SU-DHL-6 (cell line): ENCODE data around the gene NMT1.

Experiments used
- H2AFZ ChIP-seq: fragments of 200-600 bp; sonication (generic); 2 replicates; pipeline ENCODE4 v1.6.1; 2014; ENCODE audit warnings: low read depth, mild to moderate bottlenecking, moderate library complexity, mixed read lengths, antibody characterized with exemption, low read length; ENCODE audit not compliant: severe bottlenecking
- H3F3A ChIP-seq: fragments of 200-600 bp; shearing (Covaris generic); 2 replicates; pipeline ENCODE4 v1.6.0; 2016; ENCODE audit warnings: antibody characterized with exemption, mild to moderate bottlenecking; ENCODE audit not compliant: insufficient read depth
- H3K27ac ChIP-seq: fragments of 200-600 bp; sonication (generic); 2 replicates; pipeline ENCODE4 v1.5.1; 2016; ENCODE audit warnings: low read depth, mild to moderate bottlenecking, low read length, moderate library complexity, mixed read lengths
- H3K27me3 ChIP-seq: fragments of 200-600 bp; sonication (generic), shearing (Covaris generic); 2 replicates; pipeline ENCODE4 v1.6.0; 2014; ENCODE audit warnings: mild to moderate bottlenecking, low read length
- H3K36me3 ChIP-seq: fragments of 200-600 bp; sonication (generic); 2 replicates; pipeline ENCODE4 v1.6.1; 2014; ENCODE audit warnings: mild to moderate bottlenecking, low read length, mixed read lengths
- H3K4me2 ChIP-seq: fragments of 300-600, 200-600 bp; shearing (Covaris generic), sonication (generic); 2 replicates; pipeline ENCODE4 v1.6.0; 2014; ENCODE audit warnings: low read length, low read depth, mild to moderate bottlenecking; ENCODE audit not compliant: poor library complexity, severe bottlenecking
- H3K4me3 ChIP-seq: fragments of 200-600 bp; sonication (generic); 2 replicates; pipeline ENCODE4 v1.5.1; 2014; ENCODE audit warnings: antibody characterized with exemption, low read length, mild to moderate bottlenecking, mixed read lengths; ENCODE audit not compliant: insufficient read depth, poor library complexity, severe bottlenecking
- H3K79me2 ChIP-seq: fragments of 200-600 bp; sonication (generic); 2 replicates; pipeline ENCODE4 v1.6.1; 2014; ENCODE audit warnings: mild to moderate bottlenecking, low read length, moderate library complexity; ENCODE audit not compliant: insufficient read depth
- H3K9ac ChIP-seq: fragments of 200-600 bp; sonication (generic); 2 replicates; pipeline ENCODE4 v1.7.0; 2014; ENCODE audit warnings: mild to moderate bottlenecking, low read length
- H3K9me2 ChIP-seq: fragments of 200-600 bp; sonication (generic); replicated peaks from 2 replicates; pipeline ENCODE4 v1.6.1; 2014; ENCODE audit warnings: low read length; ENCODE audit not compliant: insufficient read depth
- H3K9me3 ChIP-seq: fragments of 200-600 bp; sonication (generic); 2 replicates; pipeline ENCODE4 v1.6.1; 2014; ENCODE audit warnings: low read length, mixed read lengths; ENCODE audit not compliant: insufficient read depth
- H4K20me1 ChIP-seq: fragments of 200-600 bp; sonication (generic); 2 replicates; pipeline ENCODE4 v1.6.1; 2014; ENCODE audit warnings: low read depth, mild to moderate bottlenecking, antibody characterized with exemption, low read length, moderate library complexity, mixed read lengths
- EZH2phosphoT487 ChIP-seq: fragments of 200-600 bp; sonication (generic), shearing (Covaris generic); conservative IDR thresholded peaks from 2 replicates; pipeline ENCODE4 v1.6.1; 2018; ENCODE audit warnings: mild to moderate bottlenecking, antibody characterized with exemption, low read length, moderate library complexity, mixed read lengths
- TF ChIP-seq, protein P1 (sequence below): fragments of 200-600 bp; sonication (generic); IDR thresholded peaks from one replicate; pipeline ENCODE4 v1.5.1; 2017; ENCODE audit warnings: antibody characterized with exemption, mild to moderate bottlenecking, low read length, moderate library complexity; ENCODE audit not compliant: insufficient read depth, poor library complexity, severe bottlenecking

The NMT1 gene

DNA sequence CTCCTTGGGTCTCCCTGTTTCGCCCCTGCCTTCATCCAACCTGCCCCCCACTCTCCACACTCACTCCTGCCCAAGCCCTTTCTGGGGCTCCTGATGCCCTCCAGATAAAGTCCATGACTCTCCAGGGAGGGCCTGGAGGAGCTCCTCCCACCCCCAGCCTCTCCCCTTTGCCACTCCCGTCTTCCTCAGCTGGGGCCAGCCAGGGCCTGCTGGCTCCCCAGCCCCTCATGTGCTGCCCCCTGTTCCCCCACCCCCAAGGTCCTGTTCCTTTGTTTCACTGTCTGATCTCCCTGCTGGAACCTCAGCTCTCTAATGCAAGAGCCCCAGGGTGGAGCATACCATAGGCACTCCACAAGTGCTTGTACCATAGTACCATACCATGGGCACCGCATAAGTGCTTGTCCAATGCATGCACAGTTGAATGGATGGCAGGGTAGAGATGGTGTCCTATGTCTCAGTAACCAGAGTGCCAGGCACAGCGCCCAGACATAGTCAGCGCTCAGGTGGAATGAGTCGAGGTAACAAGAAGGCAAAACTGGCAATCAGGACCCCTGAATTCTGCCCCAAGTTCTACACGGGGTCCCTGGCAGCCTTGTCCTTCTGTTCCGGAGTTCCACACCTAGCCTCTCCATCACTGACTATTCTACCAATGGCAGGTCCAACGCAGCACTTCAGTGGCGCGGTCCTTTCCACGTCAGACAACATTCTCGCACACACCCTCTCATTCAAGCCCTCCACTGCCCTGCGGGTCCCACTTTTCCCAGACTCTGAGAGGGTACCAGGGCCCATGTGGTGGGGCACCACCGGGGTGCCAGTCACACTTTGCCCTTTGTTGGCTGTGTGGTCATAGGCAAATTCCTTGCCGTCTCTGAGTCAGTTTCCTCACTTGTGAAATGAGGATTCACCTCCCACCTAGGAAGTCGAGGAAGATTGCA, 69.8 kb downstream of the NMT1 start:
- Histone ChIP-seq H3K9me3 (no peaks in the 10 kb centered on the region), H3K36me3 (no peaks in the 10 kb centered on the region), H3K79me2 (no peaks in the 10 kb centered on the region), H3K9me2 (no peaks in the 10 kb centered on the region), H3K4me2 (no peak overlapping the region), H3K27me3 (no peaks in the 10 kb centered on the region), H3K27ac (no peak overlapping the region), H3F3A (peaks cover 4% of the 10 kb centered on the region; the same call in 1 of the 2 replicates), H3K9ac (no peak overlapping the region), H2AFZ (no peak overlapping the region), H3K4me3 (no peak overlapping the region), H4K20me1 (no peaks in the 10 kb centered on the region)
- TF ChIP-seq, protein P1, sequence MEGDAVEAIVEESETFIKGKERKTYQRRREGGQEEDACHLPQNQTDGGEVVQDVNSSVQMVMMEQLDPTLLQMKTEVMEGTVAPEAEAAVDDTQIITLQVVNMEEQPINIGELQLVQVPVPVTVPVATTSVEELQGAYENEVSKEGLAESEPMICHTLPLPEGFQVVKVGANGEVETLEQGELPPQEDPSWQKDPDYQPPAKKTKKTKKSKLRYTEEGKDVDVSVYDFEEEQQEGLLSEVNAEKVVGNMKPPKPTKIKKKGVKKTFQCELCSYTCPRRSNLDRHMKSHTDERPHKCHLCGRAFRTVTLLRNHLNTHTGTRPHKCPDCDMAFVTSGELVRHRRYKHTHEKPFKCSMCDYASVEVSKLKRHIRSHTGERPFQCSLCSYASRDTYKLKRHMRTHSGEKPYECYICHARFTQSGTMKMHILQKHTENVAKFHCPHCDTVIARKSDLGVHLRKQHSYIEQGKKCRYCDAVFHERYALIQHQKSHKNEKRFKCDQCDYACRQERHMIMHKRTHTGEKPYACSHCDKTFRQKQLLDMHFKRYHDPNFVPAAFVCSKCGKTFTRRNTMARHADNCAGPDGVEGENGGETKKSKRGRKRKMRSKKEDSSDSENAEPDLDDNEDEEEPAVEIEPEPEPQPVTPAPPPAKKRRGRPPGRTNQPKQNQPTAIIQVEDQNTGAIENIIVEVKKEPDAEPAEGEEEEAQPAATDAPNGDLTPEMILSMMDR: no peak
- no peak for TF ChIP-seq EZH2phosphoT487

DNA sequence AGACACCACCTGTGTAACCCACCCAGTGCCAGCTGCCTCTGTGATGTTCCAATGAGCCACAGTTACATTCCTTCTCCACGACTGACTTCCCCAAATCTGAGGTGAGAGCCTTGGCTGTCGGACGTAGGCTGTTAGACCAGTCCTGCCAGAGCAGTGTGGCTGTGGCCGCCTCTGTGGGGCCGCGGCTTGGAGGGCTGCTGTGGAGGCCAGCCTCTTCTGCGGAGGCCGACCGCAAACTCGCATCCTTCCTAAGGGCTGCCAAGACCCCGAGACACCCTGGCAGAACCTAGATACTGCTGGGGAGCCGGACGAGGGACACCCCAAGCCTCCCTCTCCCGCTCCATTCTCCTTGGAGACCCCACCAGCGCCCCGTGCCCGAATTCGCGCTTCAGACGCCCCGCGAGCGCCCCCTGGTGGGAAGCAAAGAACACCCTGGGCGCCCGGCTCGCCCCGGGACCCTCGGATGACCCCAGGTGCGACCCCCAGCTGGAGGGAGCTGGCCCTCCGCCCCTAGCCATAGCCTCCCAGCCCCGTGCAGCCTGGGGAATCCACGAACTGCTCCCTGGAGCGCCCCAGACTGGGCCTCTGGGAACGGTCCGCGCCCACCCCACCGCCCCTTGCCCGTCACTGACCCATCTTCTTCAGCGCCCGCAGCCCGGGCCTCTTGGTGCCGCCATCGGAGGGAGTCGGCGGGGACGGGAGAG, 70.7 kb downstream of the NMT1 start:
- peak overlapping the region; percentile 69 for H3K4me2 ChIP-seq
- peak overlapping the region; percentile 63 for H3K4me3 ChIP-seq
- no peaks in the 10 kb centered on the region for H3K27me3 ChIP-seq
- H3F3A ChIP-seq: peaks cover 4% of the 10 kb centered on the region; the same call in 1 of the 2 replicates
- H3K9me3 ChIP-seq: no peaks in the 10 kb centered on the region
- no peak for TF ChIP-seq EZH2phosphoT487
- TF ChIP-seq, protein P1: peak; percentile 86
- H4K20me1 ChIP-seq: no peaks in the 10 kb centered on the region
- no peak overlapping the region for H2AFZ ChIP-seq
- peak overlapping the region; percentile 61 for H3K9ac ChIP-seq
- H3K36me3 ChIP-seq: no peaks in the 10 kb centered on the region
- no peak overlapping the region for H3K27ac ChIP-seq
- no peaks in the 10 kb centered on the region for H3K79me2 ChIP-seq
- H3K9me2 ChIP-seq: no peaks in the 10 kb centered on the region

DNA sequence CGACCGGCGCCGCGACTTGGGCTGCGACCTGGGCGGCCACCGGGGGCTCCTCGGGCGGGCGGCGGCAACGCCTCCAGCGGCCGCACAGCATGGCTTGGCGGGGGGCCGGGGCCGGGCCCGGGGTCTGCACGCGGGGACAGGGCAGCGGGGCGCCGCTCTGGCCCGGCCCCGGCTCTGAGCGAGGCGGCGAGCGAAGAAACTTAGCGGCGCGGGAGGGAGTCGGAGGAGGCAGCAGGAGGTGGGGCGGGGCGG, 71.1 kb downstream of the NMT1 start, which contains the start of gene PLCD3:
TSS of gene PLCD3 (minus strand) at position 196 of the 252 bp plus-strand sequence. CDS start at position 91, 105 bp downstream.
- TF ChIP-seq, protein P1: no peak
- TF ChIP-seq EZH2phosphoT487: no peak
- H3K4me2 ChIP-seq: peak within 1 kb of the TSS; percentile 83
- peak within 1 kb of the TSS; percentile 95 for H2AFZ ChIP-seq
- peak within 1 kb of the TSS; percentile 63 for H3K4me3 ChIP-seq
- H3K27ac ChIP-seq: peak within 1 kb of the TSS; percentile 54
- H3F3A ChIP-seq: peaks cover 4% of the 10 kb centered on the region; the same call in 1 of the 2 replicates
- no peaks in the 10 kb centered on the region for H3K9me3 ChIP-seq
- no peaks in the 10 kb centered on the region for H3K27me3 ChIP-seq
- peak within 1 kb of the TSS; percentile 61 for H3K9ac ChIP-seq
- H4K20me1 ChIP-seq: no peaks in the 10 kb centered on the region
- H3K79me2 ChIP-seq: no peaks in the 10 kb centered on the region
- H3K36me3 ChIP-seq: no peaks in the 10 kb centered on the region
- no peaks in the 10 kb centered on the region for H3K9me2 ChIP-seq
